GM23338 (cell line): Measurements from ENCODE around the gene EDN1. TPM values are rescaled to one million over a fixed set of nuclear protein-coding genes. Genes with fewer than 3 reads are reported as not detected.

Source experiments
- ATAC-seq: fragments of 200-7000 bp; cut with Tn5 transposase; 3 replicates; pipeline ENCODE4 v1.9.1; 2020
- DNase-seq: peaks from one replicate; pipeline ENCODE4 v3.0.0-alpha.2; 2015; ENCODE audit warnings: low spot score
- H2AFZ ChIP-seq: fragments of 200-600 bp; sonication (generic); 2 replicates; pipeline ENCODE4 v1.8.0; 2016; ENCODE audit warnings: antibody characterized with exemption, mild to moderate bottlenecking, moderate library complexity
- H3F3A ChIP-seq: fragments of 200-600 bp; sonication (generic); replicated peaks from 2 replicates; pipeline ENCODE4 v1.8.0; 2017; ENCODE audit warnings: antibody characterized with exemption, mixed run types, low read depth
- H3K27ac ChIP-seq: fragments of 200-600 bp; sonication (generic); 2 replicates; pipeline ENCODE4 v1.6.1; 2016; ENCODE audit warnings: low read depth
- H3K27me3 ChIP-seq: fragments of 200-600 bp; sonication (generic); 2 replicates; pipeline ENCODE4 v1.8.0; 2016; ENCODE audit warnings: mild to moderate bottlenecking, mixed run types, moderate library complexity; ENCODE audit not compliant: insufficient read depth
- H3K36me3 ChIP-seq: fragments of 200-600 bp; sonication (generic); 2 replicates; pipeline ENCODE4 v1.8.0; 2016; ENCODE audit warnings: mild to moderate bottlenecking; ENCODE audit not compliant: insufficient read depth
- H3K4me1 ChIP-seq: fragments of 200-600 bp; sonication (generic); 2 replicates; pipeline ENCODE4 v1.8.0; 2016; ENCODE audit warnings: mild to moderate bottlenecking, moderate library complexity; ENCODE audit not compliant: insufficient read depth
- H3K4me2 ChIP-seq: fragments of 200-600 bp; sonication (generic); 2 replicates; pipeline ENCODE4 v1.7.1; 2017; ENCODE audit warnings: mixed run types
- H3K4me3 ChIP-seq: fragments of 200-600 bp; sonication (generic); 2 replicates; pipeline ENCODE4 v1.6.1; 2016; ENCODE audit warnings: mixed run types
- H3K79me2 ChIP-seq: fragments of 200-600 bp; sonication (generic); replicated peaks from 2 replicates; pipeline ENCODE4 v1.8.0; 2017; ENCODE audit warnings: mild to moderate bottlenecking; ENCODE audit not compliant: insufficient read depth
- H3K9me2 ChIP-seq: fragments of 200-600 bp; sonication (generic); 2 replicates; pipeline ENCODE4 v1.8.0; 2017; ENCODE audit not compliant: insufficient read depth
- H4K20me1 ChIP-seq: fragments of 200-600 bp; sonication (generic); replicated peaks from 2 replicates; pipeline ENCODE4 v1.8.0; 2017; ENCODE audit warnings: mild to moderate bottlenecking; ENCODE audit not compliant: insufficient read depth
- H3K27ac Mint-ChIP-seq: 2 replicates; pipeline ENCODE4 v1.8.0; 2020; ENCODE audit warnings: inconsistent platforms, mild to moderate bottlenecking, moderate library complexity, mixed read lengths
- H3K27me3 Mint-ChIP-seq: 3 replicates; pipeline ENCODE4 v1.8.0; 2022; ENCODE audit warnings: low read depth, mild to moderate bottlenecking, moderate library complexity, mixed read lengths, inconsistent platforms; ENCODE audit not compliant: insufficient read depth, poor library complexity
- H3K36me3 Mint-ChIP-seq: 3 replicates; pipeline ENCODE4 v1.8.0; 2021; ENCODE audit warnings: low read depth, mild to moderate bottlenecking, inconsistent platforms, moderate library complexity, mixed read lengths
- H3K4me1 Mint-ChIP-seq: 3 replicates; pipeline ENCODE4 v1.8.0; 2020; ENCODE audit warnings: mild to moderate bottlenecking, inconsistent platforms, mixed read lengths
- H3K4me3 Mint-ChIP-seq: 3 replicates; pipeline ENCODE4 v1.8.0; 2021; ENCODE audit warnings: moderate library complexity, mild to moderate bottlenecking, inconsistent platforms, mixed read lengths
- H3K9me3 Mint-ChIP-seq: 3 replicates; pipeline ENCODE4 v1.8.0; 2020; ENCODE audit warnings: moderate library complexity, mild to moderate bottlenecking, inconsistent platforms, mixed read lengths
- CREB1 ChIP-seq: fragments of 250-450 bp; sonication (Bioruptor Pico); IDR thresholded peaks from 2 replicates; pipeline ENCODE4 v1.5.0; 2020; ENCODE audit warnings: low read depth, mild to moderate bottlenecking, moderate library complexity
- CTCF ChIP-seq, 2 experiments: fragments of 200-600 bp in 1 of 2; sonication (generic) in 1 of 2; conservative IDR thresholded peaks; 2 replicates each; pipeline versions ENCODE4 v1.5.1 to v1.6.1; 2016 to 2017; ENCODE audit warnings: antibody characterized with exemption in 2 of 2, low read depth in 2 of 2, mild to moderate bottlenecking in 2 of 2, moderate library complexity in 1 of 2
- ETS1 ChIP-seq: IDR thresholded peaks from 2 replicates; pipeline ENCODE4 v1.6.1; 2016; ENCODE audit warnings: antibody characterized with exemption
- EZH2 ChIP-seq: fragments of 200-600 bp; sonication (generic); IDR thresholded peaks from one replicate; pipeline ENCODE4 v1.8.0; 2017; ENCODE audit warnings: antibody characterized with exemption, mild to moderate bottlenecking, low read depth; ENCODE audit not compliant: unreplicated experiment
- EZH2phosphoT487 ChIP-seq: fragments of 200-600 bp; sonication (generic); IDR thresholded peaks from one replicate; pipeline ENCODE4 v1.8.1; 2018; ENCODE audit warnings: antibody characterized with exemption; ENCODE audit not compliant: unreplicated experiment
- JUNB ChIP-seq: IDR thresholded peaks from one replicate; pipeline ENCODE4 v1.6.1; 2016; ENCODE audit warnings: antibody characterized with exemption; ENCODE audit not compliant: unreplicated experiment
- NANOG ChIP-seq: IDR thresholded peaks from 2 replicates; pipeline ENCODE4 v1.6.1; 2016; ENCODE audit warnings: antibody characterized with exemption, borderline replicate concordance
- POLR2AphosphoS5 ChIP-seq: IDR thresholded peaks from 2 replicates; pipeline ENCODE4 v1.6.1; 2016; ENCODE audit warnings: antibody characterized with exemption, low read depth
- REST ChIP-seq: IDR thresholded peaks from one replicate; pipeline ENCODE4 v1.6.1; 2018; ENCODE audit warnings: antibody characterized with exemption; ENCODE audit not compliant: unreplicated experiment
- STAT1 ChIP-seq: IDR thresholded peaks from one replicate; pipeline ENCODE4 v1.6.1; 2016; ENCODE audit warnings: antibody characterized with exemption; ENCODE audit not compliant: unreplicated experiment
- ZNF114 ChIP-seq: fragments of 250-450 bp; sonication (Bioruptor Pico); IDR thresholded peaks from 2 replicates; pipeline ENCODE4 v1.5.0; 2020; ENCODE audit warnings: mild to moderate bottlenecking, moderate library complexity
- ZNF331 ChIP-seq: fragments of 250-450 bp; sonication (Bioruptor Pico); IDR thresholded peaks from 2 replicates; pipeline ENCODE4 v1.5.0; 2020; ENCODE audit warnings: low read depth, mild to moderate bottlenecking, moderate library complexity
- ZNF462 ChIP-seq: fragments of 250-450 bp; sonication (Bioruptor Pico); IDR thresholded peaks from 2 replicates; pipeline ENCODE4 v1.5.0; 2020; ENCODE audit warnings: mild to moderate bottlenecking, moderate library complexity
- polyA plus RNA-seq: library from polyadenylated mRNA; unstranded; fragments of >200 nt; fragmentation: Nextera tagmentation; extraction: Ambion mirVana; gene quantifications from 2 replicates; pipeline ENCODE4 v1.2.1, GENCODE V29; 2016
- total RNA-seq: library from RNA; depleted of rRNA; stranded (reverse); fragments of >200 nt; shearing (Covaris generic); gene quantifications from 2 replicates; pipeline ENCODE4 v1.2.3, GENCODE V29; 2014

EDN1 gene
- total and polyA plus RNA-seq, 2 experiments from 2014 or later = 0.80 to 1.2 TPM

- ATAC-seq (no peak), DNase-seq (no peak)
- no peak for TF ChIP-seq EZH2
- no peak for TF ChIP-seq ZNF114 (CRISPR knock-in tag)
- TF ChIP-seq REST = no peak
- TF ChIP-seq ZNF462 = no peak
- no peak for TF ChIP-seq ZNF331 (CRISPR knock-in tag)
- no peak for TF ChIP-seq STAT1
- no peak for TF ChIP-seq EZH2phosphoT487
- TF ChIP-seq CTCF (conservative IDR thresholded peaks at IDR 0.05; ENCODE audit: low read depth in 2 of 2) = no peak
- TF ChIP-seq POLR2AphosphoS5 = no peak
- TF ChIP-seq JUNB = no peak
- TF ChIP-seq CREB1 = no peak
- no peak for TF ChIP-seq ETS1
- TF ChIP-seq NANOG = no peak
- no peaks in the 10 kb centered on the region for H3K27me3 Mint-ChIP-seq
- H3K9me3 Mint-ChIP-seq = no peaks in the 10 kb centered on the region
- Histone ChIP-seq H4K20me1 (no peaks in the 10 kb centered on the region), H3K27ac (no peak overlapping the region), H3K9me2 (peaks cover 4% of the 10 kb centered on the region; the same call in 1 of the 2 replicates), H3K79me2 (no peaks in the 10 kb centered on the region), H3K4me2 (no peak overlapping the region), H3F3A (no peaks in the 10 kb centered on the region), H3K4me1 (no peaks in the 10 kb centered on the region; the same call in 1 of the 2 replicates), H3K4me3 (no peak overlapping the region), H3K36me3 (no peaks in the 10 kb centered on the region), H3K27me3 (no peaks in the 10 kb centered on the region), H2AFZ (no peak overlapping the region)
- no peak overlapping the region for H3K27ac Mint-ChIP-seq
- H3K36me3 Mint-ChIP-seq = no peaks in the 10 kb centered on the region
- peaks cover 9% of the 10 kb centered on the region; the same call in 2 of the 3 replicates for H3K4me1 Mint-ChIP-seq
- H3K4me3 Mint-ChIP-seq = no peak overlapping the region
Observed at GRCh38 chr6:12344296-12344695, 54.1 kb downstream of the EDN1 start.
